GM19324 (cell line): ENCODE measurements around the gene ENDOU.

Source experiments
- ATAC-seq: cut with Tn5 transposase; IDR thresholded peaks from one replicate; pipeline ENCODE4 v1.9.1; 2021; ENCODE audit warnings: mild to moderate bottlenecking, moderate library complexity; ENCODE audit not compliant: unreplicated experiment, low FRiP score

ENDOU gene

GRCh38 chr12:47744778-47745436 is 19.6 kb upstream of the ENDOU start:
- no peak for ATAC-seq

DNA sequence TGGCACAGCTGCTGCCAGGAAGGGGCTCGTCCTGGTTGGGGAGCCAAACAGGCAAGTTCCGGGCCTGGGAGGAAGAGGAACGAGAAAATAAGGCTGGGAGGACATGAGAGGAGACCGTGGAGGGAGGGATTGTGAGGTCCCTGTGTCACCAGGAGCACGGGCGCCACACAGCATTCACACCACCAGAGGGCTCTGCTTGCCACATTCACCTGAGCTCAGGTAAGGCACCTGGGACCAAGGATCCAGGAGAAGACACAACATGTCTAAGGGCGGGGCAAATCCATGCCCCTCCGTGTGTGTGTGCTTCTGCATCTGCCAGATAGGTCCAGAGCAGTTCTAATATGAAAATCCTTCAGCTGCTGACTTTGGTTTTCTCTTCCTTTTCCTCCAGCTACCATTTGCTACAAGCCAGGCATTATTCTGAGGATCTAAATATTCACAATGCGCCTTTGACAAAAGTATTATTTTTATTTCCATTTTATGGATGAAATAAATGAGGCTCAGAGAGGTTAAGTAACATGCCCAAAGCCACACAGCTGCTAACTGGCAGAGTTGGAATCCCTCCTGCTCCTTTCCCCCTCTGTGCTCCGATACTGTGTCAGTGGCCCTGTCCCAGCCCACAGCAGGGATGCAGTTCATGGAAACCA is 18.8 kb upstream of the ENDOU start:
- no peak for ATAC-seq

GRCh38 chr12:47743311-47743860 is 18.1 kb upstream of the ENDOU start:
- ATAC-seq: no peak

- no peak for ATAC-seq
These were observed 17.0 kb upstream of the ENDOU start for GRCh38 chr12:47742253-47742825.

GRCh38 chr12:47741340-47741703 is 16.0 kb upstream of the ENDOU start:
- ATAC-seq: no peak

DNA sequence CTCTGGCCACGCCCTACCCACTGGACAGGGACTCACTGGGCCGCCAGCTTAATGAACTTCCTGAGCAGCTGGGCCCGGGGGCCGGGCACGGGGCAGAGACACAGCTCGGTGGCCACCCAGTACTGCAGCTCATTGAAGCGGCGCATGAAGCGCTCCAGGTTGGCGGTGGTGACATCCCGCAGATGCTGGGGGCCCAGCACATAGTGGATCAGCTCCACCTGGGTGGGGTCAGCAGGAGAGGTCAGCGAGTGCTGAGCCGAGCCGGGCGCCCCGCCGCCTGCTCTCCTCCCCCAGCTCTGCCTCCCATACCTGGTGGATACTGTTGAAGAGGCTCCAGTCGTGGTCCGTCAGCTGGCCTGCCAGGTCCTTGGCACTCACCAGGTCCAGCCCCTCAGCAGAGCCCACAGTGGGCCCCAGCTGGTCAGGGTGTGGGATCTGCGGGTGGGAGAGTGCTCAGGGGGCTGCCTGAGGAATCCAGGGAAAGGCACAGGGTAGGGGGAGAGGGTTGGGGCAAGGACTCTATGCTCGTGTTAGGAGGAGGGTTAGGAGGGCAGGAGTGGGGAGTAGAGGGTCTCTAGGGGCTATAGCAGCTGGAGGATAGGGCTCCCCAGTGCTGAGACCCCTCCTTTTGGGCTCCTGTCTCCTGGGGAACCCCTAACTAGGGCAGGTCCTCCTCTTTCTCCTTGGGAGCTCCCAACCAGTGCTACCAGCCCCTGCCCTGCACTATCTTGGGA is 15.5 kb upstream of the ENDOU start:
- ATAC-seq: peak; percentile 33

- peak; percentile 41 for ATAC-seq
These were observed 14.7 kb upstream of the ENDOU start for GRCh38 chr12:47739979-47740378.

GRCh38 chr12:47739297-47739696 is 14.0 kb upstream of the ENDOU start:
- ATAC-seq: no peak

- ATAC-seq: no peak
These were observed 12.8 kb upstream of the ENDOU start for GRCh38 chr12:47737936-47738594.

DNA sequence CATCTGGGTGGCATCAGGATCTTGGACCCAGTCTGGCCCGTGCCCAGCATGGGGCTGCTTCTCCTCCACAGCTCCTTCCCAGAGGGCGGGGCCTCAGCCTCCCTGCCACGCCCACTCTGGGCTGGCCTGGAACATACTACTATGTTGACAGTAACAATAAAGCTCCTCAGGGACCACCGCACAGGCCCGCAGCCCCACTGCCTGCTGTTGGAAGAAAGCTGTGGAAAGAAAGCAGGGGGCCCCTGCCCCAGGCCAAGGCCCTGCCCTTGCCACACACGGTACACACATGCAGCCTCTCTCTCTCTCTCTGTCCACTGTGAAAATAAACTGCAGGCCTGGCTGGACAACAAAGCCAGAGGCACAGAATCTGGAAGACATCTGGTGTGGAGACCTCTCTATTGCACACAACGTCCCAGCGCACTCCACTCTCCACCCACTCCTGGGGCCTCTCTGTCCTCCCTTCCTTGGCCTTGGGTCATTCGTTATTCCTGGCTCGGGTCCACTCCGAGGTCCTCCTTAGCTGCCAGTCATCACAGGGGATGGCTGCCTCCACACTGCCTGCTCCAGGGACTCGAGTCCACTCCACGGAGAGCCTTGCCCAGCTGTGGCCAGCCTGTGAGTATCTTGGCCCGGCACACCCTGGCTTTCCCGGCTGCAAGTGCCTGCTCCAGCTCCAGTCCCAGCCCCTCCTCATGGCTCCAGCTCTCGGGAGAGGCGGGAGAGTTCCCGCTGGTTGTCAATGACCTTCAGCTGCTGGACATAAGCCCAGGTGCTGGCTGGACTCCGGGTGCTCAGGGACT is 11.8 kb upstream of the ENDOU start:
- no peak for ATAC-seq

GRCh38 chr12:47736216-47736615 is 10.9 kb upstream of the ENDOU start:
- no peak for ATAC-seq

- no peak for ATAC-seq
These were observed 10.4 kb upstream of the ENDOU start for GRCh38 chr12:47735649-47736048.

DNA sequence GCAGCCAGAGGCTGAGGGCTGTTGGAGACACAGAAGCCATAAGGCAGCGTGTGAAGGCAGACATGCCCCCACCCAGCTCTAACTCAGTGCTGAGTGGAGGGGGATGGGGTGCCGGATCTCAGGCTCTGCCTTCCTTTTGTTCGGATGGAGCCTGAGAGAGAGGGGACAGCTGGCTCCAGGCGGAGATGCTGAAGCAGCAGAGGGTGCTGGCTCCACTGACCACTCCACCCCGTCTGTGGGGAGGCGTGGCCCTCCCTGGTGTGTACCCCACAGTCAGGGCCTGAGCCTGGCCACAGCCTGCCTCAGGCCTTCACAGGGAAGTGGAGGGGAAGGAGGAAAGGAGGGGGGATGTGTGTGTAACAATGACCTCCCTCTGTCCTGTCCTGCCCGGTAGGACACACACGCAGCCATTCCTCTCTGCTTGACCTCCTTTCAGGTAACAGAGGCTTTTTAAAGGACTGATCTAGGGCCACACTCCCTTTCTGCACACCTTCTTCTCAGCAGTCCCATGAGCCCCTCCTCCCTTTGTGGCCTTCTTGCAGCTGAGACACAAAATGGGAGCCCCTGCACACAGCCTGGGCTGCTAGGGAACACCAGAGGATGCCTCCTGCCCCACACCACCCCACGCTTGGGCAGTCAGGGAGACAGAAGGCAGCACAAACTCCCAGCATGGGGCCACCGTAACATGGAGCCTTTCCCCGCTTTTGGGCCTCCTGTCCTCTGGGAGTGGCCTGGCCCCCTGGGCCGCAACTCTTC is 9.6 kb upstream of the ENDOU start:
- ATAC-seq: no peak

DNA sequence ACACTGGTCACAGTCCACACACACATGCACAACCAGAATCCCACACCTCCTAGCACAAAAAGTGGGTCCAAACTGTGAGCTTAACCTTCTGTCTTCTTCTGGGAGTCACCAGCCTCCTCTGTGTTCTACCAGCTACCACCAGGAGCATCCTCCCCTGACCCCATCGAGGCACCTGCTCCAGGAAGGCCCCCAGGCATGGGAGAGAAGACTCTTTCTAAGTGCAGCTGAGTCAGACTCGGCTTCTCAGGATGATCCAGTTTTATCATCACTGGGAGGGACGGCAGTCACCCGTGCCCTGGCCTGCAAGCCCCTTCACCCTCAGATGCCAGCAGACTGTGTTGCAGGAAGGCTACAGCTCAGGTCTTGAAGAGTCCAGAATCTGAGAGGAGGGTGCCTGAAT is 7.9 kb upstream of the ENDOU start:
- no peak for ATAC-seq

- no peak for ATAC-seq
These were observed 7.2 kb upstream of the ENDOU start for GRCh38 chr12:47732504-47732903.

GRCh38 chr12:47731723-47732122 is 6.4 kb upstream of the ENDOU start:
- ATAC-seq: no peak

DNA sequence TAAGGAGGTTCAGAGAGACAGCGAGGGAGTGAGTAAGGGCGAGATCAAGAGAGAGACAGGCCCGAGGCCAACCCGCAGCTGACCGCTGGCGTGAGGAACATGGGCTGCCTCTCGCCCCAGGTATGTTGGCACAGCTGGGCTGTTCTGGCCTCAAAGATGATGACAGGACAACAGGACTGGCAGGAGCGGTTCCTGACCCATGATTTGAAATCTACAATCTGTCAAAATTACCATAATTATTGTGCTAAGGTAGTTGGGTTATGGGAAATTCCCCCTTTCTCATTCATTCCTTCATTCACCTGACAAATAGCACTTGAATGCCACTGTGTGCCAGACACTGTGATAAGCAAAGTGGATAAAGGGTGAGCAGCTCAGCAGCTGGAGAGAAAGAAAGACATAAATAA is 5.1 kb upstream of the ENDOU start:
- no peak for ATAC-seq

GRCh38 chr12:47729233-47729632 is 3.9 kb upstream of the ENDOU start:
- ATAC-seq: no peak

GRCh38 chr12:47725893-47726292 is 603 bp upstream of the ENDOU start:
- peak; percentile 79 for ATAC-seq
